OCI-LY1 (cell line): Measurements from ENCODE around the gene RNF214.

Experiments
- H2AFZ ChIP-seq: fragments of 200-600 bp; sonication (generic), shearing (Covaris generic); 2 replicates; pipeline ENCODE4 v1.6.0; 2014; ENCODE audit warnings: antibody characterized with exemption, mild to moderate bottlenecking, low read length
- H3F3A ChIP-seq: fragments of 200-600 bp; sonication (generic), shearing (Covaris generic); 2 replicates; pipeline ENCODE4 v1.6.0; 2014; ENCODE audit warnings: mild to moderate bottlenecking, antibody characterized with exemption, low read length, moderate library complexity; ENCODE audit not compliant: insufficient read depth
- H3K27ac ChIP-seq: fragments of 200-600 bp; sonication (generic); 2 replicates; pipeline ENCODE4 v1.5.1; 2014; ENCODE audit warnings: low read length, mixed run types, mild to moderate bottlenecking, low read depth; ENCODE audit not compliant: poor library complexity, severe bottlenecking
- H3K27me3 ChIP-seq: fragments of 200-600 bp; sonication (generic); 2 replicates; pipeline ENCODE4 v1.6.0; 2014; ENCODE audit warnings: antibody characterized with exemption, mild to moderate bottlenecking, low read length, moderate library complexity; ENCODE audit not compliant: insufficient read depth
- H3K36me3 ChIP-seq: fragments of 200-600 bp; sonication (generic); 2 replicates; pipeline ENCODE4 v1.6.1; 2014; ENCODE audit warnings: mild to moderate bottlenecking, antibody characterized with exemption, low read length, moderate library complexity, mixed read lengths; ENCODE audit not compliant: insufficient read depth
- H3K4me1 ChIP-seq: fragments of 200-600 bp; sonication (generic); 2 replicates; pipeline ENCODE4 v1.5.1; 2014; ENCODE audit warnings: mild to moderate bottlenecking, low read length, moderate library complexity; ENCODE audit not compliant: insufficient read depth, severe bottlenecking
- H3K4me2 ChIP-seq: fragments of 200-600 bp; sonication (generic), shearing (Covaris generic); 2 replicates; pipeline ENCODE4 v1.6.1; 2014; ENCODE audit warnings: low read length
- H3K4me3 ChIP-seq: fragments of 200-600 bp; sonication (generic); 2 replicates; pipeline ENCODE4 v1.5.1; 2014; ENCODE audit warnings: low read length, low read depth, mild to moderate bottlenecking, mixed read lengths; ENCODE audit not compliant: poor library complexity, severe bottlenecking
- H3K79me2 ChIP-seq: fragments of 200-600 bp; shearing (Covaris generic); 2 replicates; pipeline ENCODE4 v1.6.1; 2016; ENCODE audit warnings: mixed run types, low read length, mixed read lengths; ENCODE audit not compliant: insufficient read depth
- H3K9ac ChIP-seq: fragments of 200-600 bp; sonication (generic), shearing (Covaris generic); 2 replicates; pipeline ENCODE4 v1.6.1; 2014; ENCODE audit warnings: mild to moderate bottlenecking, low read length, mixed read lengths
- H3K9me2 ChIP-seq: fragments of 200-600 bp; sonication (generic), shearing (Covaris generic); 2 replicates; pipeline ENCODE4 v1.6.1; 2014; ENCODE audit warnings: low read depth, mild to moderate bottlenecking, low read length, mixed read lengths
- H3K9me3 ChIP-seq: fragments of 200-600 bp; shearing (Covaris generic); 2 replicates; pipeline ENCODE4 v1.6.1; 2014; ENCODE audit warnings: low read length, mixed read lengths
- H4K20me1 ChIP-seq: fragments of 200-600 bp; sonication (generic), shearing (Covaris generic); 2 replicates; pipeline ENCODE4 v1.6.0; 2016; ENCODE audit warnings: mild to moderate bottlenecking, low read length; ENCODE audit not compliant: insufficient read depth
- CTCF ChIP-seq: fragments of 200-600 bp; sonication (generic), shearing (Covaris generic); IDR thresholded peaks from 2 replicates; pipeline ENCODE4 v1.5.1; 2017; ENCODE audit warnings: mild to moderate bottlenecking, antibody characterized with exemption, low read length, moderate library complexity, mixed read lengths
- EZH2 ChIP-seq: fragments of 200-600 bp; sonication (generic), shearing (Covaris generic); IDR thresholded peaks from 2 replicates; pipeline ENCODE4 v1.8.0; 2017; ENCODE audit warnings: borderline replicate concordance, mixed run types, mild to moderate bottlenecking, antibody characterized with exemption, low read length, moderate library complexity, mixed read lengths

The RNF214 gene

GRCh38 chr11:117192401-117192875, 40.0 kb upstream of the RNF214 start:
- Histone ChIP-seq H3K4me1 (peaks cover 13% of the 10 kb centered on the region), H3K27me3 (no peaks in the 10 kb centered on the region), H3K4me3 (no peak overlapping the region), H4K20me1 (no peaks in the 10 kb centered on the region), H3K4me2 (no peak overlapping the region), H3K9ac (no peak overlapping the region), H3K27ac (no peak overlapping the region), H3F3A (no peaks in the 10 kb centered on the region), H2AFZ (no peak overlapping the region), H3K9me2 (no peaks in the 10 kb centered on the region), H3K9me3 (no peaks in the 10 kb centered on the region), H3K36me3 (peaks cover 16% of the 10 kb centered on the region), H3K79me2 (no peaks in the 10 kb centered on the region)
- TF ChIP-seq EZH2: no peak
- TF ChIP-seq CTCF: no peak

DNA sequence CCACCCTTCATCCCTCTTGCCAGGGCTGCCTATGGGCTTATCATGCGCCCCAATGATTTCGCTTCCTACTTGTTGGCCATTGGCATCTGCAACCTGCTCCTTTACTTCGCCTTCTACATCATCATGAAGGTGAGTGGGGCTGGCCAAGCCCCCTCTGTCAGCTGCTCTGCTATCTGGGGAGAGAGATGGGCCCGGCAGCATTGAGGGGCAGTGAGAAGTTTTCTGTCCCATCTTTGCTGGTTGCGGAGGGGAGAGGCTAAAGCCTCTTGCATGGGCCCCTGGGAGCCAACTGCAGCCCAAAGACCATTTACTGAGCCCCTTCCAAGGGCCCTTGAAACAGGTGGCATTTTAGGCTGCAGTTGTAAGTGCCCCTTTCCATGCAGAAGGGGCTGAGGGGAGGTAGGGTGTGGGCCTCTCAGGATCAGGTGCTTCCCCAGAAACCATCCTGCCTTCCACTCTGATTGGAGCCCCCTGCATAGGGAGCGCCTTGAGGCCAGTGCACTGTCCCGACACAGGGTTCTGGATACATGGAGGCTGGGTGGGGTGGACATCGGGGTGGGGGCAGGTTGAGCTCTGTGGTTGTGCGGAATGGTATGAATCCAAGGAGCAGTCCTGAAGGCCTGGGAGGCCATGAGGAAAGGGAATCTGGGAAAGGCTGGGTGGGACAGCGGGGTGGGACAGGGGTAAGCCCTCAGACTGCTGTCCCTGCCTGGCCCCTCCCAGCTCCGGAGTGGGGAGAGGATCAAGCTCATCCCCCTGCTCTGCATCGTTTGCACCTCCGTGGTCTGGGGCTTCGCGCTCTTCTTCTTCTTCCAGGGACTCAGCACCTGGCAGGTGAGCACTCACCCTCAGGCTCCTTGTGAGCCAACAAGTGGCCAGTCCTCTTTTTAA, 39.1 kb upstream of the RNF214 start:
- Histone ChIP-seq H3K79me2 (no peaks in the 10 kb centered on the region), H2AFZ (no peak overlapping the region), H3K27ac (no peak overlapping the region)

DNA sequence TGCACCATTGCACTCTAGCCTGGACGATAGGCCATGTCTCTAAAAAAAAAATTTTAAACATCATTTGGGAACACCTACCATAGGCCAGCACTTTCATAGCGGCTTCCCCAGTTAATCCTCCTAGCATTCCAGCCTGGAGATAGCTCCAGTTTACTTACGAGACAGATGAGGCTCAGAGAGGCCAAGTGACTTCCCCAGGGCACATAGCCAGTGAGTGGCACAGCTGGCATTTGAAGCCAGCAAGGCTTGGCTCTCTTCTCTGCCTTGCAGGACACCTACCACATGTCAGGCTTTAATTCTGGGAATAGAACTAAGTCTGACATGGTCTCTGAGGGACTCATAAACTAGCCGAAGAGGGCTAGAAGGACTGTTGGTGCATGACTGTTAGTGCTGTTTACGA, 38.2 kb upstream of the RNF214 start:
- no peak overlapping the region for H3K4me3 ChIP-seq
- TF ChIP-seq CTCF (no peak), EZH2 (no peak)
- H3K4me2 ChIP-seq: no peak overlapping the region
- no peak overlapping the region for H3K27ac ChIP-seq
- no peaks in the 10 kb centered on the region for H4K20me1 ChIP-seq
- no peak overlapping the region for H2AFZ ChIP-seq
- no peaks in the 10 kb centered on the region for H3K79me2 ChIP-seq
- H3K27me3 ChIP-seq: no peaks in the 10 kb centered on the region
- H3K36me3 ChIP-seq: peaks cover 8% of the 10 kb centered on the region
- no peaks in the 10 kb centered on the region for H3K9me3 ChIP-seq
- H3F3A ChIP-seq: no peaks in the 10 kb centered on the region
- no peaks in the 10 kb centered on the region for H3K9me2 ChIP-seq
- peaks cover 8% of the 10 kb centered on the region for H3K4me1 ChIP-seq
- H3K9ac ChIP-seq: no peak overlapping the region

More for the DNA sequence above, 39.1 kb upstream of the RNF214 start:
- Histone ChIP-seq H3K9ac (no peak overlapping the region), H3K4me2 (no peak overlapping the region), H3K36me3 (peaks cover 16% of the 10 kb centered on the region), H3K27me3 (no peaks in the 10 kb centered on the region), H3K9me2 (no peaks in the 10 kb centered on the region), H3F3A (no peaks in the 10 kb centered on the region), H4K20me1 (no peaks in the 10 kb centered on the region), H3K4me3 (no peak overlapping the region), H3K9me3 (no peaks in the 10 kb centered on the region), H3K4me1 (peaks cover 13% of the 10 kb centered on the region)
- TF ChIP-seq CTCF: no peak
- no peak for TF ChIP-seq EZH2
